GM12878 (cell line): ENCODE data around the gene LPIN3. TPM values are rescaled to one million over a fixed set of nuclear protein-coding genes. Genes with fewer than 3 reads are reported as not detected.

Experiments used
- ATAC-seq: fragments of 200-7000 bp; cut with Tn5 transposase; 3 replicates; pipeline ENCODE4 v1.9.1; 2020; ENCODE audit warnings: mild to moderate bottlenecking, moderate library complexity
- BruUV-seq: library from RNA; stranded (reverse); fragments of 400-500 nt; replicated peaks from 2 replicates; lab custom pipeline; 2021; lab: Mats Ljungman, UMichigan
- CTCF ChIA-PET: fragments of 300-600 bp; sonication (Branson Sonifier 250); formaldehyde crosslinking; extraction: SDS; loops from one replicate; lab custom pipeline; 2021; ENCODE audit warnings: inconsistent platforms; lab: Yijun Ruan, JAX
- POLR2A ChIA-PET: fragments of 350-600 bp; formaldehyde crosslinking; extraction: SDS; loops from one replicate; lab custom pipeline; 2021; ENCODE audit warnings: inconsistent platforms; lab: Charles Lee
- RAD21 ChIA-PET: fragments of 300-600 bp; sonication (Branson Sonifier 250); formaldehyde crosslinking; loops from one replicate; lab custom pipeline; 2023; ENCODE audit warnings: antibody characterized with exemption; ENCODE audit not compliant: unreplicated experiment; lab: Charles Lee
- SMC1A ChIA-PET: fragments of 300-600 bp; sonication (Branson Sonifier 250); formaldehyde crosslinking; loops from one replicate; lab custom pipeline; 2023; ENCODE audit not compliant: unreplicated experiment, uncharacterized antibody; lab: Charles Lee
- DNase-seq: peaks from one replicate; pipeline ENCODE4 v3.0.0-alpha.2; 2011; ENCODE audit warnings: low read depth, low spot score
- FAIRE-seq: peaks from 3 replicates; lab custom pipeline; 2011; peaks lifted over from hg19 to GRCh38; lab: Jason Lieb, UNC
- H2AFZ ChIP-seq: 2 replicates; pipeline ENCODE4 v1.6.0; 2011; ENCODE audit warnings: low read depth, low read length, control low read depth; ENCODE audit not compliant: control insufficient read depth
- H3K27ac ChIP-seq: 2 replicates; pipeline ENCODE4 v1.5.1; 2011; ENCODE audit warnings: control low read depth; ENCODE audit not compliant: control insufficient read depth, insufficient read depth
- H3K27me3 ChIP-seq, 2 experiments: replicated peaks in 1 of 2; 2 replicates each; pipeline versions ENCODE4 v1.6.0 to v1.6.1; 2011; ENCODE audit warnings: low read length in 1 of 2; ENCODE audit not compliant: control insufficient read depth in 2 of 2, insufficient read depth in 2 of 2
- H3K36me3 ChIP-seq, 2 experiments: 2 replicates each; pipeline ENCODE4 v1.5.1; 2011; ENCODE audit warnings: low read length in 1 of 2; ENCODE audit not compliant: control insufficient read depth in 2 of 2, insufficient read depth in 2 of 2
- H3K4me1 ChIP-seq: 2 replicates; pipeline ENCODE4 v1.6.1; 2011; ENCODE audit warnings: mild to moderate bottlenecking, low read length, moderate library complexity, mixed read lengths; ENCODE audit not compliant: control insufficient read depth, insufficient read depth
- H3K4me2 ChIP-seq: 2 replicates; pipeline ENCODE4 v1.6.0; 2011; ENCODE audit warnings: control low read depth; ENCODE audit not compliant: control insufficient read depth, insufficient read depth
- H3K4me3 ChIP-seq: fragments of 200-600 bp; sonication (generic); 2 replicates; pipeline ENCODE4 v1.5.1; 2016
- H3K79me2 ChIP-seq: 2 replicates; pipeline ENCODE4 v1.6.0; 2011; ENCODE audit warnings: low read length; ENCODE audit not compliant: control insufficient read depth, insufficient read depth
- H3K9ac ChIP-seq: 2 replicates; pipeline ENCODE4 v1.8.0; 2011; ENCODE audit warnings: low read length, control low read depth, mixed read lengths; ENCODE audit not compliant: control insufficient read depth, insufficient read depth
- H3K9me3 ChIP-seq: replicated peaks from 3 replicates; pipeline ENCODE4 v1.5.1; 2011; ENCODE audit warnings: mild to moderate bottlenecking, low read length; ENCODE audit not compliant: control insufficient read depth, insufficient read depth
- H4K20me1 ChIP-seq: 2 replicates; pipeline ENCODE4 v1.6.0; 2011; ENCODE audit not compliant: control insufficient read depth, insufficient read depth
- CTCF ChIP-seq, 3 experiments: IDR thresholded peaks in 2 of 3; conservative IDR thresholded peaks in 1 of 3; 2 replicates each; pipeline ENCODE4 v1.5.1; 2011; ENCODE audit warnings: low read depth in 3 of 3, low read length in 3 of 3, mild to moderate bottlenecking in 3 of 3, control low read depth in 2 of 3, moderate library complexity in 2 of 3, inconsistent platforms in 1 of 3, mixed read lengths in 1 of 3; ENCODE audit not compliant: control insufficient read depth in 2 of 3, insufficient read depth in 1 of 3; ENCODE audit errors: extremely low read depth in 1 of 3
- GABPA ChIP-seq: IDR thresholded peaks from 2 replicates; pipeline ENCODE4 v1.6.1; 2014; ENCODE audit warnings: antibody characterized with exemption, low read depth, mild to moderate bottlenecking, inconsistent platforms
- HDGF ChIP-seq: fragments of 450-650 bp; IDR thresholded peaks from 2 replicates; pipeline ENCODE4 v1.6.1; 2016; ENCODE audit warnings: antibody characterized with exemption
- IKZF2 ChIP-seq, 2 experiments: fragments of 450-650 bp; IDR thresholded peaks; 2 replicates each; pipeline ENCODE4 v1.6.1; 2017; ENCODE audit warnings: mild to moderate bottlenecking in 2 of 2, moderate library complexity in 2 of 2
- PKNOX1 ChIP-seq: fragments of 450-650 bp; IDR thresholded peaks from 2 replicates; pipeline ENCODE4 v1.6.1; 2016; ENCODE audit warnings: mild to moderate bottlenecking
- REST ChIP-seq: IDR thresholded peaks from 2 replicates; pipeline ENCODE4 v1.6.1; 2012; ENCODE audit warnings: mild to moderate bottlenecking, low read depth, low read length
- SRF ChIP-seq, 2 experiments: IDR thresholded peaks; 2 replicates each; pipeline ENCODE4 v1.6.1; 2011; ENCODE audit warnings: low read depth in 2 of 2, low read length in 2 of 2, mild to moderate bottlenecking in 1 of 2, moderate library complexity in 1 of 2
- ZBTB40 ChIP-seq: fragments of 450-650 bp; IDR thresholded peaks from 2 replicates; pipeline ENCODE4 v1.6.1; 2016; ENCODE audit warnings: mild to moderate bottlenecking, moderate library complexity, borderline replicate concordance
- WGBS: methylation state at CpG from one replicate; pipeline ENCODE4 v1.1.6; 2016; ENCODE audit warnings: low lambda C conversion rate; ENCODE audit not compliant: insufficient replicate concordance, insufficient coverage; ENCODE audit errors: missing lambda C conversion rate; 5-methylcytosine and 5-hydroxymethylcytosine counted together
- in situ Hi-C: fragments of 300-500 bp; cut with MboI; formaldehyde crosslinking; loops from 9 replicates; pipeline ENCODE4 v1.14.3; 2018; ENCODE audit warnings: mixed read lengths
- intact Hi-C: fragments of 100-400 bp; cut with micrococcal nuclease; formaldehyde crosslinking; loops from one replicate; pipeline ENCODE4 v1.14.2; 2022; ENCODE audit not compliant: unreplicated experiment
- polyA plus RNA-seq, 11 experiments: library from polyadenylated mRNA; depleted of rRNA in 4 of 11; unstranded in 6 of 11; stranded (reverse) in 5 of 11; fragments of >200 nt; fragmentation: Nextera tagmentation in 4 of 11; fragmentation: Illumina TruSeq in 1 of 11; extraction: Ambion mirVana in 4 of 11; extraction: Trizol in 1 of 11; gene quantifications; 1 replicate in 1 of 11; 2 replicates in 10 of 11; pipeline versions ENCODE4 v1.2.1 to v1.2.3, GENCODE V29; 2011 to 2016; ENCODE audit warnings: inconsistent platforms in 2 of 11, missing spikeins in 2 of 11, low read depth in 1 of 11
- total RNA-seq, 4 experiments: library from RNA; depleted of rRNA in 3 of 4; stranded (reverse); fragments of >200 nt in 3 of 4; fragmentation: Illumina TruSeq in 1 of 4; extraction: Trizol in 1 of 4; gene quantifications; 2 replicates each; pipeline versions ENCODE4 v1.2.1 to v1.2.3, GENCODE V29; 2013 to 2021

LPIN3 gene
- total and polyA plus RNA-seq, 10 of the 15 experiments (the other 5 are each of a cell fraction or from before 2014, with no cell fraction given): 0.13 to 1.3 (median 0.51) TPM

DNA sequence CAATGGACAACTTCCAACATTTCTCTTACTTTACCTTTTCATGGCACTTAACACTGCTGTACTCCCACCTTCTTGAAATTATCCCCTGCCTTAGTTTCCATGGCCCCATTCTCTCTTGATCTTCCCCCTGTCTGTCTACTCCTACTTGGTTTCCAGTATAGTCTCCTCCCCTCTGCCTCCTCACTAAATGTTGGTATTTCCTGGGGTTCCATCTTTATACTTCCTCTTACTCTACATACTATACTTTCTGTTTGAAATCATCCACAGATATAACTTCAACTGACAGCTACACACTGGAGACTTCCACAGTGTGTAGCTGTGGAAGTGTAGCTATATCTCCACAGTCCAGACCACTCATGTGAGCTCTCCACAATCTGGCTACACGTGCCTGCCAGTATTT lies 36.6 kb upstream of the LPIN3 start:
- TF ChIP-seq CTCF (IDR thresholded peaks at IDR 0.05 in 2 of 3, conservative IDR thresholded peaks at IDR 0.05 in 1 of 3; ENCODE audit: control insufficient read depth in 2 of 3, extremely low read depth in 1 of 3, insufficient read depth in 1 of 3, low read depth in 3 of 3, low read length in 3 of 3) (no peak), ZBTB40 (peak; percentile 39; the same call in 1 of the 2 replicates), SRF (IDR thresholded peaks at IDR 0.05; ENCODE audit: low read depth in 2 of 2, low read length in 2 of 2) (no peak), IKZF2 (IDR thresholded peaks at IDR 0.05) (0 out of 4 replicates have a peak, but pooled peaks of 1 of the 2 experiments have one; percentile 19), REST (no peak), PKNOX1 (0 out of 2 replicates have a peak, but pooled peaks have one; percentile 6), HDGF (peak; percentile 30; the same call in 1 of the 2 replicates), GABPA (peak; percentile 60; the same call in 1 of the 2 replicates)
- Histone ChIP-seq H3K27me3 (no peaks in the 10 kb centered on the region), H2AFZ (peak overlapping the region; percentile 9; the same call in 1 of the 2 replicates), H3K4me1 (peaks cover 30% of the 10 kb centered on the region), H3K4me2 (0 out of 2 replicates have a peak overlapping the region, but pooled peaks have one; percentile 3), H4K20me1 (no peaks in the 10 kb centered on the region), H3K36me3 (no peaks in the 10 kb centered on the region), H3K9me3 (no peaks in the 10 kb centered on the region), H3K4me3 (no peak overlapping the region), H3K27ac (peak overlapping the region; percentile 22; the same call in 1 of the 2 replicates), H3K79me2 (no peaks in the 10 kb centered on the region; the same call in 1 of the 2 replicates), H3K9ac (no peak overlapping the region)
- intact Hi-C loops: no loop called here
- in situ Hi-C loops: no loop called here
- FAIRE-seq: no peak
- CTCF ChIA-PET: interaction anchor here (0.6 to 1.1 kb wide), 5 partner anchors 36 to 283 kb away, joined by 3 to 5 read pairs (median 3); no protein-coding TSS in a partner anchor
- WGBS: 50% methylated on average over 1 of the region's 1 CpG
- no peak for ATAC-seq
- RAD21 ChIA-PET: interaction anchor here (1.6 kb wide), 1 partner anchor 22 kb away, joined by 3 read pairs; no protein-coding TSS in a partner anchor
- no TSS peak for BruUV-seq
- no peak for DNase-seq
- SMC1A ChIA-PET: interaction anchor here (0.6 to 1.7 kb wide), 9 partner anchors 8 to 136 kb away, joined by 3 to 9 read pairs (median 3); no protein-coding TSS in a partner anchor
- POLR2A ChIA-PET: interaction anchor here (1.1 kb wide), 1 partner anchor 26 kb away, joined by 3 read pairs; no protein-coding TSS in a partner anchor
